IPS DF 6.9 (cell line): Measurements from ENCODE around the gene SND1.

Source experiments
- DNase-seq: peaks from one replicate; pipeline ENCODE4 v3.0.0-alpha.2; 2013; ENCODE audit warnings: low read depth, low spot score
- H3K27ac ChIP-seq: one replicate; pipeline ENCODE4 v1.5.1; 2013; ENCODE audit warnings: low read length, control low read depth
- H3K27me3 ChIP-seq: 2 replicates; pipeline ENCODE4 v1.6.1; 2013; ENCODE audit warnings: mild to moderate bottlenecking, low read length; ENCODE audit not compliant: control insufficient read depth, insufficient read depth
- H3K36me3 ChIP-seq: 2 replicates; pipeline ENCODE4 v1.6.1; 2013; ENCODE audit warnings: low read length; ENCODE audit not compliant: control insufficient read depth, insufficient read depth
- H3K4me1 ChIP-seq: 2 replicates; pipeline ENCODE4 v1.6.1; 2013; ENCODE audit warnings: low read length; ENCODE audit not compliant: control insufficient read depth, insufficient read depth
- H3K4me3 ChIP-seq: 2 replicates; pipeline ENCODE4 v1.5.1; 2013; ENCODE audit warnings: mild to moderate bottlenecking, low read length
- H3K9me3 ChIP-seq: 2 replicates; pipeline ENCODE4 v1.6.1; 2013; ENCODE audit warnings: low read length, inconsistent platforms; ENCODE audit not compliant: control insufficient read depth, insufficient read depth
- WGBS: extraction: QIAGEN DNeasy Blood & Tissue Kit; methylation state at CpG from one replicate; pipeline ENCODE4 v1.1.7; 2013; ENCODE audit warnings: mixed read lengths, missing lambda C conversion rate; ENCODE audit not compliant: insufficient read length, insufficient coverage; 5-methylcytosine and 5-hydroxymethylcytosine counted together

Gene SND1

GRCh38 chr7:127764681-127765080 lies 112.7 kb downstream of the SND1 start:
- Histone ChIP-seq H3K4me3 (no peak overlapping the region), H3K9me3 (no peaks in the 10 kb centered on the region), H3K36me3 (no peaks in the 10 kb centered on the region), H3K4me1 (no peaks in the 10 kb centered on the region), H3K27ac (no peak overlapping the region), H3K27me3 (no peaks in the 10 kb centered on the region)
- no peak for DNase-seq
- no CpG with 5 or more reads among the region's 6 CpGs for WGBS

GRCh38 chr7:127765150-127765549 lies 113.2 kb downstream of the SND1 start:
- no peak for DNase-seq
- H3K4me3 ChIP-seq = no peak overlapping the region
- no peaks in the 10 kb centered on the region for H3K4me1 ChIP-seq
- no peaks in the 10 kb centered on the region for H3K36me3 ChIP-seq
- no peak overlapping the region for H3K27ac ChIP-seq
- no peaks in the 10 kb centered on the region for H3K27me3 ChIP-seq
- H3K9me3 ChIP-seq = no peaks in the 10 kb centered on the region
- WGBS = no CpG with 5 or more reads among the region's 3 CpGs

GRCh38 chr7:127766831-127767459 lies 115.0 kb downstream of the SND1 start:
- Histone ChIP-seq H3K27me3 (no peaks in the 10 kb centered on the region), H3K36me3 (no peaks in the 10 kb centered on the region), H3K9me3 (no peaks in the 10 kb centered on the region), H3K4me1 (no peaks in the 10 kb centered on the region), H3K4me3 (no peak overlapping the region), H3K27ac (no peak overlapping the region)
- DNase-seq = no peak
- no CpG with 5 or more reads among the region's 4 CpGs for WGBS

GRCh38 chr7:127768241-127768640 lies 116.2 kb downstream of the SND1 start:
- no peak overlapping the region for H3K27ac ChIP-seq
- WGBS = no CpG with 5 or more reads among the region's 2 CpGs

GRCh38 chr7:127769137-127769536 lies 117.1 kb downstream of the SND1 start:
- H3K4me3 ChIP-seq = no peak overlapping the region
- no peaks in the 10 kb centered on the region for H3K36me3 ChIP-seq
- WGBS = 100% methylated on average over 1 of the region's 4 CpGs
- H3K4me1 ChIP-seq = no peaks in the 10 kb centered on the region
- no peak overlapping the region for H3K27ac ChIP-seq
- H3K9me3 ChIP-seq = no peaks in the 10 kb centered on the region
- DNase-seq = no peak
- H3K27me3 ChIP-seq = no peaks in the 10 kb centered on the region

More at GRCh38 chr7:127768241-127768640, 116.2 kb downstream of the SND1 start:
- Histone ChIP-seq H3K27me3 (no peaks in the 10 kb centered on the region), H3K4me1 (no peaks in the 10 kb centered on the region), H3K36me3 (no peaks in the 10 kb centered on the region), H3K9me3 (no peaks in the 10 kb centered on the region), H3K4me3 (no peak overlapping the region)
- no peak for DNase-seq

- no peaks in the 10 kb centered on the region for H3K4me1 ChIP-seq
- H3K27ac ChIP-seq = no peak overlapping the region
- no peaks in the 10 kb centered on the region for H3K36me3 ChIP-seq
- H3K27me3 ChIP-seq = no peaks in the 10 kb centered on the region
- no peaks in the 10 kb centered on the region for H3K9me3 ChIP-seq
- H3K4me3 ChIP-seq = no peak overlapping the region
- WGBS = no CpG with 5 or more reads among the region's 4 CpGs
- DNase-seq = no peak
Measured at GRCh38 chr7:127769696-127770400, 117.9 kb downstream of the SND1 start.

- Histone ChIP-seq H3K36me3 (no peaks in the 10 kb centered on the region), H3K27me3 (no peaks in the 10 kb centered on the region), H3K27ac (no peak overlapping the region), H3K9me3 (no peaks in the 10 kb centered on the region), H3K4me3 (no peak overlapping the region), H3K4me1 (no peaks in the 10 kb centered on the region)
- no CpG with 5 or more reads among the region's 4 CpGs for WGBS
- DNase-seq = no peak
Measured at GRCh38 chr7:127770885-127771284, 118.9 kb downstream of the SND1 start.

- Histone ChIP-seq H3K27ac (no peak overlapping the region), H3K27me3 (no peaks in the 10 kb centered on the region), H3K36me3 (no peaks in the 10 kb centered on the region), H3K4me3 (no peak overlapping the region), H3K4me1 (no peaks in the 10 kb centered on the region), H3K9me3 (no peaks in the 10 kb centered on the region)
- DNase-seq = no peak
- WGBS = no CpG with 5 or more reads among the region's 5 CpGs
Measured at GRCh38 chr7:127771707-127772106, 119.7 kb downstream of the SND1 start.

- no CpG with 5 or more reads among the region's 1 CpG for WGBS
- DNase-seq = no peak
- Histone ChIP-seq H3K36me3 (no peaks in the 10 kb centered on the region), H3K4me1 (no peaks in the 10 kb centered on the region), H3K27me3 (no peaks in the 10 kb centered on the region), H3K4me3 (no peak overlapping the region), H3K27ac (no peak overlapping the region), H3K9me3 (no peaks in the 10 kb centered on the region)
Measured at GRCh38 chr7:127776776-127777386, 124.9 kb downstream of the SND1 start.

- Histone ChIP-seq H3K27me3 (no peaks in the 10 kb centered on the region), H3K9me3 (no peaks in the 10 kb centered on the region), H3K36me3 (no peaks in the 10 kb centered on the region), H3K27ac (no peak overlapping the region), H3K4me1 (peaks cover 2% of the 10 kb centered on the region; the same call in 1 of the 2 replicates), H3K4me3 (no peak overlapping the region)
- WGBS = no CpG with 5 or more reads among the region's 1 CpG
- no peak for DNase-seq
Measured at GRCh38 chr7:127780489-127780888, 128.5 kb downstream of the SND1 start.
